Mononuclear cell (primary cell): Measurements from ENCODE around the gene HLA-DOA. TPM values are rescaled to one million over a fixed set of nuclear protein-coding genes. Genes with fewer than 3 reads are reported as not detected.

ENCODE experiments used
- H3K27me3 ChIP-seq: 2 replicates; pipeline ENCODE4 v1.6.0; 2011; ENCODE audit warnings: low read length, control low read depth; ENCODE audit not compliant: insufficient read depth
- H3K4me1 ChIP-seq: 2 replicates; pipeline ENCODE4 v1.5.1; 2011; ENCODE audit warnings: mild to moderate bottlenecking, low read length, control low read depth; ENCODE audit not compliant: insufficient read depth
- H3K4me3 ChIP-seq: 2 replicates; pipeline ENCODE4 v1.5.1; 2011; ENCODE audit warnings: mild to moderate bottlenecking, low read length, moderate library complexity
- H3K9me3 ChIP-seq: 2 replicates; pipeline ENCODE4 v1.5.1; 2011; ENCODE audit warnings: low read depth, mild to moderate bottlenecking, control low read depth, low read length
- total RNA-seq: library from RNA; depleted of rRNA; stranded (reverse); fragments of >200 nt; gene quantifications from one replicate; pipeline ENCODE4 v1.2.3, GENCODE V29; 2012

The HLA-DOA gene
- total RNA-seq, 1 donor, result 16.2 TPM

- Histone ChIP-seq H3K27me3 (no peaks in the 10 kb centered on the region), H3K4me3 (no peak overlapping the region), H3K4me1 (peaks cover 52% of the 10 kb centered on the region), H3K9me3 (no peaks in the 10 kb centered on the region)
These were observed 32.9 kb downstream of the HLA-DOA start for GRCh38 chr6:32976334-32977069.

DNA sequence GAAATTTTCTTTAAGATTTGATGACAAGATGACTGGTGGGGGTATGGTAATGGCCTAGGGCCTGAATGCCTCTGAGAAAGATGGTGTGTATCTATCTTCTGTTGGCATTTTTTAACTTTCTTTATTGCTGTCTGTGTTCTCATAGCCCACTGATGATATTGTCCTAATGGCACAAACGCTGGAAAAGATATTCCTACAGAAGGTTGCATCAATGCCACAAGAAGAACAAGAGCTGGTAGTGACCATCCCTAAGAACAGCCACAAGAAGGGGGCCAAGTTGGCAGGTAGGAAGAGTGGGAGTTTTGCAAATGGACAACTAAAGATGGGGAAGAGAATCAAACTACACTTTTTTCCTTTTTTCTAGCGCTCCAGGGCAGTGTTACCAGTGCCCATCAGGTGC is 33.5 kb downstream of the HLA-DOA start:
- H3K27me3 ChIP-seq, result no peaks in the 10 kb centered on the region
- H3K4me3 ChIP-seq, result no peak overlapping the region
- H3K4me1 ChIP-seq, result peaks cover 52% of the 10 kb centered on the region
- no peaks in the 10 kb centered on the region for H3K9me3 ChIP-seq

DNA sequence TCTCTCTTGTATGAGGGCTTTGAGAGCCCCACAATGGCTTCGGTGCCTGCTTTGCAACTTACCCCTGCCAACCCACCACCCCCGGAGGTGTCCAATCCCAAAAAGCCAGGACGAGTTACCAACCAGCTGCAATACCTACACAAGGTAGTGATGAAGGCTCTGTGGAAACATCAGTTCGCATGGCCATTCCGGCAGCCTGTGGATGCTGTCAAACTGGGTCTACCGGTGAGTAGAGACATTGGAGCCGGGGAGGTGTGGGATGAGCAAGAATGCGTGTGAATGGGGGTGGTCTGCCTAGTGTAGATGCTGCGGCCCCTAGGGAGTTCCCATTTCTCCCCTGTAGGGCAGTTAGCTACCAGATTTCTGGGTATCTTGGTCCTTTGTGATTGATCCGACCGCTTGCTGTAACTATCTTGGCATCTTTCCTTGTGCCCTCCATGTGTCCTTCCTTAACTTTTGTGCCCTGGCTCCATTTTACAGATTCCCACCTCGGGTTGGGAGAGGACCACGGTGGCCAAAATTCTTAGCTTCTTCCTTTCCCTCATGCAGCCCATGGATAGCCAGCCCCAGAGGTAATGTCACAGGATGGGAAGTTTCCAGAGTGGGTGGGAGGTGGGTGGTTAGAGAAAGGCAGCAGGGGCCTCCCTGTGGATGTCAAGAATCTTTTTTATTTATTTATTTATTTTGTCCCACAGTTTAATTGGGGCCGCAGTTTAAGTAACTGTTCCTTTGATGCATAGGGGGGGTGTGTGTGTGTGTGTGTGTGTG is 34.7 kb downstream of the HLA-DOA start:
- Histone ChIP-seq H3K27me3 (no peaks in the 10 kb centered on the region), H3K9me3 (no peaks in the 10 kb centered on the region), H3K4me3 (peak overlapping the region; percentile 99), H3K4me1 (peaks cover 56% of the 10 kb centered on the region)

DNA sequence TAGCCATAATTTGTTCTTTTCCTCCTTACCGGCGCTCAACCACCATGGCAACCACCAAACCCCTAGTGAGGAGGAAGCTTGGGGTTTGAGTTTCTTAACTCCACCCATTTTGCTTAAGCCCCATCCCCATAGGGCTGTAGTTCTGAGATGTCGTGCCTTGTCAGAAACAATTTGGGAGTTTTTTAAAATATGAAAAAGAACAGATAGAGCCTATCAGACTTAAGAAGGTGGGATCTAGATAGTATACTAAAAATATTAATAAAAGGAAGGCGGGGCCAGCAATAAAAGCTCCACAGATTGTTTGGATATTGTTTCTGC is 35.4 kb downstream of the HLA-DOA start:
- Histone ChIP-seq H3K9me3 (no peaks in the 10 kb centered on the region), H3K4me3 (peak overlapping the region; percentile 99), H3K4me1 (peaks cover 59% of the 10 kb centered on the region), H3K27me3 (no peaks in the 10 kb centered on the region)

DNA sequence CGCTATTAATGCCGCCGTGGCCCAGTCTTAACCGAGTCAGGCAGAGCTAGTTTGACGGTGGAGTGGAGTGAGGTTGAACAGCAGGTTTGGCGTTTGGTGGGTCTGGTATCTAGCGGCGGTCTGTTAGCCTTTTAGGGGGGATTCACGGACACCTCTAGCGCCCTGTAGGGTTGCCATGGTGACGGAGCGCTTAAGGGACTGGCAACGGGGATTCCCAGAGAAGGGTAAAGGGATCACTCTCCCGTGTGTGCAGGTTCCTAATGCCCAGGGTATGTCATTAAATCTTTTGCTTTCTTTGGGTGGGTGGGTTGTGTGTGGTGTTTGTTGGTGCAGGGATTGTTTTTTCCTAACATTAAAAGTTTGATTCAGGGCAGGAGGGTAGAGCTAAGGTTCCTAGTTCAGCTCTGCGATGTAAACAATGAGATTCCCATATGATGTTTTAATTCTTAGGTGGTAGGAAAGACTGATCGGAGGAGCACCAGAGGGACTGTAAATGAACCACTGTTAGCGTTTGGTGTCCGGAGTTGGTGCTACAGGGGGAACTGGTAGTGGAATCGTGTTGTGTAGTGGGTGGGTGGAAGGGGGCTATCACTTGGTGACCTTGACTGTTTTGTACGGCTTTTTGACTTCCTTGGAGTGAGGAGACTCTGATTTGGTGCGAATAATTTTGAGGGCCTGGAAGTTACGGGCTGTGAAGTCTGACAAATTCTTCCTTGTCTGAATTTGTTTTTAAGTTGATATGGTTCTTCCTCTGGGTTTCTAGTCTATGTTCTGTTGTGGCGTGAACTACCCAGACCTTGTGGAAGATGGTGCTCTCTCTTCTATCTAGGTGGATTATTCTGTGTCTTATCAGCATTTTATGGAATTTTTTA is 36.0 kb downstream of the HLA-DOA start:
- peak overlapping the region; percentile 99 for H3K4me3 ChIP-seq
- H3K27me3 ChIP-seq, result no peaks in the 10 kb centered on the region
- H3K9me3 ChIP-seq, result no peaks in the 10 kb centered on the region
- H3K4me1 ChIP-seq, result peaks cover 56% of the 10 kb centered on the region

DNA sequence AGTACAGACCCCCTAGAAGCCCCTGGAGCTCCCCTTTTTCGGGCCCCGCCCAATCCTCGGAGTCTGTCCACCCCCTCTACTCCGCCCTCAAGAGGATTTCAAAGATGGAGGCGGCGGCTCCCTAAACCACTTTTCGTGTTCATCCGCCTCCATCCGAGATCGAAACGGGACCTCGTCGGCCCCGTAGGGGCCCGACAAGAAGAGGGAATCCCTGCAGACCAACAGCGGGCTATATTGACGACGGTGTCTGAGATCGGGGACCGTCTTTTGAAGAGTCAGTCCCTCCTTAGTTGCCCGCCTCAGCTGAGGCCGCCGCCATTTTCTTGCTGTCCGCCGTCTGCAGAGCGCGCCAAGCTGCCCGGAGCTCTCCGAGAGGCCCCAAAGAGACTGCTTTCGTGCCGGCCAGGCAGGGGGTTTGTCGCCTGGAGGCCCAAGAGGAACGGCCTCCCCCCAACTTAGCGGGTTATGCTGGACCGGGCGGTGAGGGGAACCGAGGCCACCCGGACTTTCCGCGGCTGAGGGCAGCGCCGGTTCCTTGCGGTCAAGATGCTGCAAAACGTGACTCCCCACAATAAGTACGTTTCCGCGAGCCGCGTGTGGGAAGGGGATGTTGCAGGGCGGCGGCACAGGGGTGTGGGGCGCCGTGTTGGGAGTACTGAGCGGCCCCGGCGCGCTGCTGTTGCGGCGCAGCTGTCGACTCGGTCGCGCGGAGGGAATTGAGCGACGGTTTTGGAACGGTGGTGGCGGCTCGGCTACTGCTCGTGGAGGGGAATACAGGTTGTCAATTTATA is 36.8 kb downstream of the HLA-DOA start:
- Histone ChIP-seq H3K4me1 (peaks cover 50% of the 10 kb centered on the region), H3K9me3 (no peaks in the 10 kb centered on the region), H3K27me3 (no peaks in the 10 kb centered on the region), H3K4me3 (peak overlapping the region; percentile 99)

DNA sequence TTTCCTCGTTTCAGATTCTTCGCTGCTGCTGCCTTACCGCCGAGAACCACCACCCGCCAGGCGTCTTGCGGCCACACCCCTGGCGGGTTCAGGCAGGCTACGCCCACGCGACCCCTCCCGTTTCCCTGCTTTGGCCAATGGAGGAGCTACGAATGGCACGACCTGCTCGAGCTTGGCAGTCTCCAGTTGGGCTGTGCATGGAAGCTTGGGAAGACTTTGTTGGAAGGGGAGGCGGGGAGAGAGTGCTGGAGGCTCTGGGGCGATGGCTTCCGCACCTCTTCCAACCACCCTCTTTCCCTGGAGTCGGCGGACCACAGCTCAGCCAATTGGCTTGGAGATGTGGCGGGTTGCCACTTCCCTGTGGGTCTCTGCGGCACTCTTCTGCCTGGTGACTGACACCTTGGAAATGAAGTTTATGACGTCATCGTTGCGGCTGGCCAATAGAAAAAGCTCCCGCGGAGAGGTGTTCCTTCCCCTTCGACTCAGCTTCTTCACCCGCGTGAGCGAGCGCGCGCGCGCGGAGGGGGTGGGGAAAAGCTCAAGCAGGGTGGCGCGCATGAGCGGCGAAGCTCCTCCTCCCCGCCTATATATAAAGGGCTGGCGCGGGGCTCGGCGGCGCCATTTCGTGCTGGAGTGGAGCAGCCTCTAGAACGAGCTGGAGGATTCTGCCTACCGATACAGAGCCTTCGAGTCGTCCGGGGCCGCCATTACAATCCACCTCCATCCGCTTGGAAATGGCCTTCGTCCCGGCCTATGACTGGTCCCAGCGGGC is 37.6 kb downstream of the HLA-DOA start:
- Histone ChIP-seq H3K27me3 (no peaks in the 10 kb centered on the region), H3K4me3 (peak overlapping the region; percentile 99), H3K9me3 (no peaks in the 10 kb centered on the region), H3K4me1 (peaks cover 50% of the 10 kb centered on the region)

DNA sequence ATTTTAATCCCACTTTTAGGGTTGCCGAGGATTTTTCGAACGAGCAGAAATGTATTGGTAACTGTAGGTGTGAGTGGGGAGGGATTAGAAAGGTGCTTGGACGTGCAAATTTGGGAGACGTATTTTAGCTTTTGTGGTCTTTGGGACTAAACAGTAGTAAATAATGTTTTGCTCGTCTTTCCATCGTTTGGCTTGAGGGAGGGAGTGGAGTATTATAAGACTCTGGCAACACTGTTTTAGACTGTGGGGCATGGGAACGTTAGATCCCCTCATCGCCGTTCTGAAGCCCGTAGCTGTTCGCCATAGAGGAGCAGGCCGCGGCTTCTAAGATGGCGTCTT is 38.2 kb downstream of the HLA-DOA start:
- Histone ChIP-seq H3K9me3 (no peaks in the 10 kb centered on the region), H3K27me3 (no peaks in the 10 kb centered on the region), H3K4me3 (peak overlapping the region; percentile 95), H3K4me1 (peaks cover 50% of the 10 kb centered on the region)

DNA sequence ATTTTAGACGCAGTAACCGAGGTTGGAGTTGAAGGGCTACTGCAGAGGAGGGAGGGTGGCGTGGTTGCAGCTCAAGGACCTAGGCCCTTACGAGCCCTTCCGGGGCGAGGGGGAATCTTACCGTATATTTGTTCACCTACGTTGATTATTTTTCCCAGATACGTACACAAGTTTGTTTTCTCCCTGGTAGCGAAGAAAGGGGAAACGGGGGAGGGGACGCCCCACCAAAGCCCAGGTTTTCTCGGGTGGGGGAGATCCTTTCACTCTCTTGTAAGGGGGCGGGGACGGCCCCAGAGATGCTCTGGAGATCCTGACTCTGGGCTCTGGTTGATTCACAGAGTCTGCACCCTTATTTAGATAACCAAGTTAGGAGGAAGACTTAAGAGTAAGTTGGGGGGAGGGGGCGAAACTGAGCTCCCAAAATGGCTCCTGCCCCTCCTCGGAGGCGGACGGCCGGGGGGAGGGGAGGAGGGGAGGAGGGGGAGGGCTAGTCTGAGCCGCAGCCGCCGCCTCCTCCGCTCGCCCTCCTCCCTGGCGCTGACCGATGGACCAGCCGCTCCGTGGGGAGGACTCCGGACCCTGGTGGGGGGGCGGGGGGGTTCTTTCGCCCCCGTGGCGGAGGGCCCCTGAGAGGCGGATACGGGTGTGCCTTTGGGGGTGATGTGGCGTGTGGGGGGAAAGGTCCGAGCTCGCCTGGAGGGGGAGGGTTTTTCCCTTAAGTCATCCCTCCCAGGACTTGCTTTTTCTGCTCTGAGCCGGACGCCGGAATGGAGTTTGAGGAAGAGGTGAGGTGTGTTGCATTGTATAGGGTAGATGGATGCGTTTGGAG is 38.8 kb downstream of the HLA-DOA start:
- no peaks in the 10 kb centered on the region for H3K9me3 ChIP-seq
- peaks cover 49% of the 10 kb centered on the region for H3K4me1 ChIP-seq
- H3K27me3 ChIP-seq, result no peaks in the 10 kb centered on the region
- peak overlapping the region; percentile 95 for H3K4me3 ChIP-seq

DNA sequence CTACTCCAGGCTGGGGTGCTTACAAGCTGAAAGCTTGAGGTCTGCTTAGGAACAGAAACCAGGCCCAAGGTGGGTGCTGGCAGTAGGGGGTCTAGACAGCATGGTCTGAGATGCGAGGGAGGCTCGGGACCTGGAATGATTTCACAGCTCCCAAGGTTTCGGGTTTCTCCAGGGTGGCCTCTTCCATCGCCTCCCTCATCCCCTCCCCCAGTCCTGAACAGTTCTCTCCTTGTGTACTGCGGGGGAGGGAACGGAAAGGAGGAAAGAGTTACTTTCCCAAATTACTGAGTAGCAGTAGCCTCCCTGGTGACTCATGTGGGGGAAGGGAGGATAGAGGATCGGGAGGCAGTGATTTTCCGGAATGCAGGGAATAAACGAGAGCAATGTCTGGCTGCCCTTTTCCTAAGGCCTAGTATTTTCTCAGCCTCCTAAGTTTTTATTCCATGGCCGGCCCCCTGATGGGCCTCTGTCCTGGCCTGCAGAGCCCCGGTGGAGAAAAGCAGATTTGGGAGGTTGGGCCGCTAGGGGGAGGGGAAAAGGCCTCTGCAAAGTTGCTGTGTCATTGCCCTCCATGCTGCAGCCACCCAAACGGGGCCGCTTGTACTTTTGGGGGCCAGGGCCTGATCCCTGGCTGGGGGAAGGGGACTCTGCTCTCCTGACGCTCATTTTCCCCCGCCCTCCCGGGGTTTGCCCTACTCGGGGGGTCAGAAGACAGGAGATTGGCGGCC is 39.5 kb downstream of the HLA-DOA start:
- Histone ChIP-seq H3K27me3 (no peaks in the 10 kb centered on the region), H3K4me3 (peak overlapping the region; percentile 95), H3K4me1 (peaks cover 42% of the 10 kb centered on the region), H3K9me3 (no peaks in the 10 kb centered on the region)

DNA sequence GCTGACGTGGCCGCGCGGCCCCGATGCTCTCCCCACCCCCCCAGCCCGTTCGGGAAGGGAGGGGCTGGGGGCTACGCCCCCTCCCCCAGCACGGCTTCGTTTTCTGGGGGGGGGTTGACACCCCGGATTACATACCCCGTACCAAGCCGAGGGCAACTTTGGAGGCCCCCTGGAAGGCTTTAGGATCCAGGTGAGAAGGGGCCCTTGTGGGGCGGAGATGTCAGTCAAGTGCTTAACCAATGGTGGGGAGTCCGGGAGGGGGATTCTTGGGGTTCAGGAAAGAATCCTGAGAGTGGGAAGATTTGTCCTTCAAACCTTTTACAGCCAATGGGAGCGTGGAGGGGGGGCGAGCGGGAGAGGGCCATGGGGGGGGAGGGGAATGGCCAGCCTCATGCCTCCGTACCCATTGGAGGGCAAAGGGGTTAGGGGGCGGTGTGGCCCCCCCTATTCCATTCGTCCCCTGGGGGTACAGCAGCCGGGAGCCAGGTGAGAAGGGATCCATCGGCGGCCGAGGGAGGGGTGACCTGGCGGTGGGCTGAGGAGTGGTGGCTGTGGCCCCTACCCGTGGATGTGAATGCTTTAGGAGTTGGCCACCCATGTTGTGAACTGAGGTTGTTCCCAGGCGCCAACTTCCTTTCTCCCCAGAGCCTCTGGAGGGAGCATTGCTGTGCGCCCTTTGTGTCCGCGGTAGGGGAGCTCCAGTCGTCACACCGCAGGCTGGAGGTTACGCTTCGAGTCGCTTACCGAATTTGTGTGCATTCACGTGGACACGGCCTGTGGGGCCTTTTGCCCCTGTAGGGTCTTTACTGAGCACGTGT is 40.3 kb downstream of the HLA-DOA start:
- H3K9me3 ChIP-seq, result no peaks in the 10 kb centered on the region
- no peaks in the 10 kb centered on the region for H3K27me3 ChIP-seq
- peaks cover 42% of the 10 kb centered on the region for H3K4me1 ChIP-seq
- H3K4me3 ChIP-seq, result peak overlapping the region; percentile 95

- H3K4me3 ChIP-seq, result peak within 1 kb of the TSS; percentile 95
These were observed 41.1 kb downstream of the HLA-DOA start, which contains the start of gene BRD2 for GRCh38 chr6:32968093-32968866. BRD2 (plus strand) TSS chr6:32968594; CDS start chr6:32972899, 4,305 bp downstream.

More at GRCh38 chr6:32968093-32968866, 41.1 kb downstream of the HLA-DOA start, which contains the start of gene BRD2:
- H3K27me3 ChIP-seq, result no peaks in the 10 kb centered on the region
- no peaks in the 10 kb centered on the region for H3K9me3 ChIP-seq
- peaks cover 43% of the 10 kb centered on the region for H3K4me1 ChIP-seq
